Measurements from ENCODE around the gene RNASE8. TPM values are rescaled to one million over a fixed set of nuclear protein-coding genes. Genes with fewer than 3 reads are reported as not detected.

Gene RNASE8
- total and polyA plus RNA-seq, 12 donors: not detected

DNA sequence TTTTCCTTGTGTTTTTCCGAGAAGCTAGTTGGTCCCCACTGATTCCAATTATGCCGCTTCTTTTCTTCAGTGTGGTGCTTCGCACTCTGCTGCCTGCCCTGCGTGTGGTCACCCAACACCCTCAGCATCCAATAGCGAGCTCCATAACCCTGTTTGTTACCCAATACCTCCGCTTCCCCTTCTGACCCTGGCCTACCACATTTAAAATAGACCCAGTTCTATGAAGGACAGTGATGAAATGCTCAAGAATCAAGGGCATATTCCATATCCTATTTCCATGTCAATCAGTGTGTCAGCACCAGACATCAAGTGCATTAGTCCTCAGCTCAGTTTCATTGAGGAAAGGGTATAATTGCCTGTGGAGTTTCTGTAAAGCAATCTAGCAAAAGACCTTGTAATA, 42.3 kb upstream of the RNASE8 start:
- 66 to 73% methylated on average over 6 of the region's 6 CpGs for WGBS, 2 donors
- peaks cover 0 to 48% (median 22%) of the 10 kb centered on the region in 9 donors for H3K36me3 ChIP-seq
- H3K27ac ChIP-seq: peak overlapping the region in 2 of 10 donors; percentile 13 to 34
- TF ChIP-seq, protein P1, sequence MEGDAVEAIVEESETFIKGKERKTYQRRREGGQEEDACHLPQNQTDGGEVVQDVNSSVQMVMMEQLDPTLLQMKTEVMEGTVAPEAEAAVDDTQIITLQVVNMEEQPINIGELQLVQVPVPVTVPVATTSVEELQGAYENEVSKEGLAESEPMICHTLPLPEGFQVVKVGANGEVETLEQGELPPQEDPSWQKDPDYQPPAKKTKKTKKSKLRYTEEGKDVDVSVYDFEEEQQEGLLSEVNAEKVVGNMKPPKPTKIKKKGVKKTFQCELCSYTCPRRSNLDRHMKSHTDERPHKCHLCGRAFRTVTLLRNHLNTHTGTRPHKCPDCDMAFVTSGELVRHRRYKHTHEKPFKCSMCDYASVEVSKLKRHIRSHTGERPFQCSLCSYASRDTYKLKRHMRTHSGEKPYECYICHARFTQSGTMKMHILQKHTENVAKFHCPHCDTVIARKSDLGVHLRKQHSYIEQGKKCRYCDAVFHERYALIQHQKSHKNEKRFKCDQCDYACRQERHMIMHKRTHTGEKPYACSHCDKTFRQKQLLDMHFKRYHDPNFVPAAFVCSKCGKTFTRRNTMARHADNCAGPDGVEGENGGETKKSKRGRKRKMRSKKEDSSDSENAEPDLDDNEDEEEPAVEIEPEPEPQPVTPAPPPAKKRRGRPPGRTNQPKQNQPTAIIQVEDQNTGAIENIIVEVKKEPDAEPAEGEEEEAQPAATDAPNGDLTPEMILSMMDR (IDR thresholded peaks at IDR 0.05): no peak
- intact Hi-C loops (cut with DNase I): loop anchor here in 8 of 10 donors (1.0 to 5.0 kb wide), 5 partner anchors 21 to 77 kb away; no protein-coding TSS in a partner anchor
- H3K4me3 ChIP-seq: no peak overlapping the region
- H3K27me3 ChIP-seq: no peaks in the 10 kb centered on the region
- peak in 2 of 8 donors; percentile 11 to 32 for ATAC-seq
- H3K9me3 ChIP-seq: no peaks in the 10 kb centered on the region
- peaks cover 0 to 38% (median 6%) of the 10 kb centered on the region in 9 donors for H3K4me1 ChIP-seq
- DNase-seq: no peak

DNA sequence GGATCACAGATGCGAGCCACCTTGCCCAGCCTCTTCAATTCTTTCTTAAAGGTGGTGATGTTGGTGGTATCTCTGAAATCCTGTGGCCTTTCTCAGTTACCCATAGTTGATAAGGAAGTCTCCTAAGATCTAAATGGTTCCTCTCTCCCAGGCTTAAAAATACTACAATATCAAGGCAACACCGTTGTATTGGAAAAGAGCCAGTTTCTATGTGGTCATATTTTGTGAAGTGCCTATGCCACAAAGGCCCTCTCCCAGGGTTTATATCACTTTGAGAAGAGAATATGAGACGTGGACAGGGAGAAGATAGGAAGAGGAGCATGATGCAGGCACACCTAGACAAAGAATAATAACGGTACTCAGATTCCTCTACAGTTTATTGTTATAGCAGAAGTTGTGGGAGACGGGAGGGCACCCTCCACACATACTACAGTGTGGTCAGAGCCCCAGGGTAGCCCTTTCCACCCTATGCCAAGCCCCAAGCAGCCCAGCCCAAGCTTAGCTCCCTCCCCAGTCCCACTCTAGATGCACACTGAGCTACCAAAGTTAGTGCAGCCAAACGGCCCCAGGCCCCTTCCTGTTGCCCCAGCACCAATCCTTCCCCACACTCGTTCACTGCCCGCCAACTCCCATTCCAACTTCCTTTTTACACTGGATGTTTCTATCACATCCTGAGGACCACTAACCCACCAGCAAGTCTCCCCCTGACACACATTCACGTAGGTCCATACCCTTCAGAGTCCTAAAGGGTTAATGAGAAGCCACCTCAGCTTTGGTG, 41.0 kb upstream of the RNASE8 start:
- peaks cover 0 to 40% (median 6%) of the 10 kb centered on the region in 9 donors for H3K4me1 ChIP-seq

DNA sequence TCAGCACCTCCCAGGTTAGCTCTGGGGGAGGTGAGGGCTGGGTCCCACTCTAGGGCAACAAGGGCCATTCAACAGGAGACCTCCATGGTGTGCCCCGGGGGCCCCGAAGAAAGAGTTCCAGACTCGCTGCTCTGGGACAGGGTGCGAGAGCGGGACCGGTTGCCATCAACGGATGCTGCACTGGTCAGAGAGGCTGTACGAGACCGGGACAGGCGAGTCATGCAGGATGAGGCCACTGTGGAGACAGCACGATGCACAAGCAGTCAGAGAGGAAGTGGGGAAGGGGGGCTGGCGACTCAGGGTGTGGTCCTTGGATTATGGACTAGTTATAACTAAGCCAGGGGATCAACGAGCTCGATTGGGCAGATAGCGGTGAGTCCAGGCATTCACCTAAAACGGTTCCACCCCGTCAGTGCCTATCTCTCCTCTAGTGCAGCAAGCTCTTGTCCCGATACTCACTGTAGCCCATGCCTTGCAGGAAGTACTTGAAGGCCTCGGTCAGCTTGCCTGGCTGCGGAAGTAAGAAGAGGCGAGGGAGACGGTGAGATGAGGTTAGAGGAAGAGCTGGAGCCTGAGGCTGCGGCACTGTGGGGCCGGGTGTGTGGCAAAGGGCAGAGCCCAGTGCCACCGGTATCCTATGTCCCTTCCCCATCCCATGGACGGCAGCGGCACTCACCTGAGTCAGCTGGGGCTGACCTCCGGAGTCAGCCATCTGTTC, 39.9 kb upstream of the RNASE8 start:
- H3K9me3 ChIP-seq: no peaks in the 10 kb centered on the region
- intact Hi-C loops (cut with DNase I): loop anchor here in 5 of 10 donors (2.0 to 5.0 kb wide), 2 partner anchors 21 to 75 kb away; no protein-coding TSS in a partner anchor
- no peak overlapping the region for H3K4me3 ChIP-seq
- TF ChIP-seq, protein P1 (IDR thresholded peaks at IDR 0.05): no peak
- peak overlapping the region in 1 of 10 donors; percentile 14 for H3K27ac ChIP-seq
- peaks cover 0 to 51% (median 14%) of the 10 kb centered on the region in 9 donors for H3K4me1 ChIP-seq
- DNase-seq: no peak
- peak in 1 of 8 donors; percentile 12 for ATAC-seq
- H3K36me3 ChIP-seq: peaks cover 0 to 72% (median 35%) of the 10 kb centered on the region in 9 donors
- H3K27me3 ChIP-seq: no peaks in the 10 kb centered on the region
- 73% methylated on average over 28 of the region's 28 CpGs for WGBS, 2 donors

More for the DNA sequence above, 41.0 kb upstream of the RNASE8 start:
- Histone ChIP-seq H3K36me3 (peaks cover 0 to 61% (median 33%) of the 10 kb centered on the region in 9 donors), H3K4me3 (no peak overlapping the region), H3K27me3 (no peaks in the 10 kb centered on the region), H3K9me3 (no peaks in the 10 kb centered on the region), H3K27ac (peak overlapping the region in 1 of 10 donors; percentile 3)
- 62 to 67% methylated on average over 9 of the region's 9 CpGs for WGBS, 2 donors
- TF ChIP-seq, protein P1 (IDR thresholded peaks at IDR 0.05): no peak
- no peak for DNase-seq
- intact Hi-C loops (cut with DNase I): loop anchor here in 5 of 10 donors (5.0 kb wide), 1 partner anchor 76 kb away; no protein-coding TSS in a partner anchor
- no peak for ATAC-seq

DNA sequence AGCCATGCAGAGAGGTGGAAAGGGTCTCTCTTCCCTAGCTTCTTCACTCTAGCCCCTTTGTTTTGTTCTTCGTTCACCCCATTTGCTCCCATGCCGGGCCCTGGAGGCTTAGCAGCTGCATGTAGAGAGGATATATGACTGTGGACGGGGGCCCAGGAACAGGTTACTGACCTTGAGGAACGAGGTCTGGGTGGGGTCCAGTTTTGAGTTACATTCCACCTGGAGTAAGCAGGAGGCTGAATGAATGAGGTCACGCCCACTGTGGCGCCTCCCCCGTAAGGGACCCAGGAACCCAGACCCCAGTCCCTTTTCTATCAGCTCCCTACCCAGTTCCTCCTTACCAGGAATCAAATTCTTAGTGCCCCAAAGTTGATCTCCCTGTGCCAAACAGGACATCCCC, 39.3 kb upstream of the RNASE8 start:
- intact Hi-C loops (cut with DNase I): loop anchor here in 5 of 10 donors (2.0 to 5.0 kb wide), 2 partner anchors 21 to 74 kb away; no protein-coding TSS in a partner anchor
- peaks cover 0 to 57% (median 20%) of the 10 kb centered on the region in 9 donors for H3K4me1 ChIP-seq
- H3K9me3 ChIP-seq: no peaks in the 10 kb centered on the region
- 75 to 84% methylated on average over 7 of the region's 7 CpGs for WGBS, 2 donors
- H3K4me3 ChIP-seq: no peak overlapping the region
- no peak for ATAC-seq
- TF ChIP-seq, protein P1 (IDR thresholded peaks at IDR 0.05): no peak
- peaks cover 0 to 72% (median 35%) of the 10 kb centered on the region in 9 donors for H3K36me3 ChIP-seq
- peak overlapping the region in 1 of 10 donors; percentile 14 for H3K27ac ChIP-seq
- no peaks in the 10 kb centered on the region for H3K27me3 ChIP-seq
- DNase-seq: no peak
